Uterus (tissue), 4 donors: ENCODE results near the gene STX1B. TPM values are rescaled to one million over a fixed set of nuclear protein-coding genes. Genes with fewer than 3 reads are reported as not detected.

ENCODE experiments used
- DNase-seq, 2 donors: peaks; one replicate each; pipeline ENCODE4 v3.0.0-alpha.2; 2019 to 2020
- H3K27ac ChIP-seq, 2 donors: fragments of 200-600 bp; sonication (generic); 1 replicate in 1 of 2; 2 replicates in 1 of 2; pipeline ENCODE4 v1.5.1; 2016 to 2018
- H3K27me3 ChIP-seq, 2 donors: fragments of 200-600 bp; sonication (generic); one replicate each; pipeline ENCODE4 v1.5.1; 2018 to 2019; ENCODE audit warnings: control low read depth in 1 of 2
- H3K36me3 ChIP-seq, 2 donors: fragments of 200-600 bp; sonication (generic); one replicate each; pipeline ENCODE4 v1.5.1; 2019; ENCODE audit warnings: control low read depth in 1 of 2
- H3K4me1 ChIP-seq, 2 donors: fragments of 200-600 bp; sonication (generic); one replicate each; pipeline ENCODE4 v1.5.1; 2018 to 2019; ENCODE audit warnings: control low read depth in 1 of 2
- H3K4me3 ChIP-seq, 2 donors: fragments of 200-600 bp; sonication (generic); 1 replicate in 1 of 2; 2 replicates in 1 of 2; pipeline ENCODE4 v1.5.1; 2018 to 2019; ENCODE audit warnings: mild to moderate bottlenecking in 1 of 2
- H3K9me3 ChIP-seq, 2 donors: fragments of 200-600 bp; sonication (generic); one replicate each; pipeline ENCODE4 v1.5.1; 2019; ENCODE audit warnings: control low read depth in 1 of 2
- CTCF ChIP-seq, 4 experiments: fragments of 200-600 bp in 2 of 4; fragments of 450-650 bp in 2 of 4; sonication (generic) in 2 of 4; IDR thresholded peaks; one replicate each; pipeline ENCODE4 v1.5.1; 2016 to 2019; ENCODE audit warnings: antibody characterized with exemption in 4 of 4, mild to moderate bottlenecking in 2 of 4, moderate library complexity in 1 of 4
- POLR2A ChIP-seq, 2 donors: fragments of 450-650 bp; IDR thresholded peaks; one replicate each; pipeline ENCODE4 v1.6.1; 2016; ENCODE audit warnings: antibody characterized with exemption in 2 of 2, mild to moderate bottlenecking in 1 of 2, moderate library complexity in 1 of 2
- intact Hi-C: fragments of 100-400 bp; cut with DNase I; formaldehyde crosslinking; loops from one replicate; pipeline ENCODE4 v1.15.1; 2023; ENCODE audit warnings: low total_unique reads
- total RNA-seq, 4 donors: library from RNA; depleted of rRNA in 3 of 4; stranded (reverse); fragments of >200 nt in 3 of 4; gene quantifications; one replicate each; pipeline versions ENCODE4 v1.1.0 to v1.2.4, GENCODE V29; 2014 to 2023
- donor health status: DM: yes; HTN: yes; CAD: no.

STX1B gene
- total RNA-seq, 4 donors from 2014 or later, result 0.88 to 2.6 (median 2.5) TPM

GRCh38 chr16:30989469-30990047, 20.9 kb downstream of the STX1B start:
- H3K9me3 ChIP-seq, result no peaks in the 10 kb centered on the region
- TF ChIP-seq POLR2A (IDR thresholded peaks at IDR 0.05), result no peak
- TF ChIP-seq CTCF (IDR thresholded peaks at IDR 0.05), result no peak
- H3K27me3 ChIP-seq, result no peaks in the 10 kb centered on the region
- intact Hi-C loops, result loop anchor here (10.0 kb wide), 1 partner anchor 455 kb away; the partner anchor contains the start of gene ZNF843
- DNase-seq, result no peak
- no peak overlapping the region for H3K27ac ChIP-seq
- H3K4me3 ChIP-seq, result no peak overlapping the region
- no peaks in the 10 kb centered on the region for H3K36me3 ChIP-seq
- peaks cover 0 to 7% of the 10 kb centered on the region in 2 donors for H3K4me1 ChIP-seq

- Histone ChIP-seq H3K4me1 (peaks cover 0 to 7% of the 10 kb centered on the region in 2 donors), H3K36me3 (no peaks in the 10 kb centered on the region), H3K4me3 (no peak overlapping the region), H3K27me3 (no peaks in the 10 kb centered on the region), H3K27ac (no peak overlapping the region), H3K9me3 (no peaks in the 10 kb centered on the region)
- TF ChIP-seq CTCF (IDR thresholded peaks at IDR 0.05) (no peak), POLR2A (IDR thresholded peaks at IDR 0.05) (no peak)
- intact Hi-C loops, result loop anchor here (10.0 kb wide), 1 partner anchor 457 kb away; the partner anchor contains the start of gene ZNF843
- no peak for DNase-seq
These were observed 22.8 kb downstream of the STX1B start for GRCh38 chr16:30987581-30988190.

GRCh38 chr16:30986129-30986991, 24.1 kb downstream of the STX1B start:
- H3K36me3 ChIP-seq, result no peaks in the 10 kb centered on the region
- DNase-seq, result no peak
- no peaks in the 10 kb centered on the region for H3K27me3 ChIP-seq
- H3K4me1 ChIP-seq, result peaks cover 0 to 7% of the 10 kb centered on the region in 2 donors
- H3K4me3 ChIP-seq, result no peak overlapping the region
- H3K9me3 ChIP-seq, result no peaks in the 10 kb centered on the region
- no peak overlapping the region for H3K27ac ChIP-seq
- intact Hi-C loops, result loop anchor here (10.0 kb wide), 1 partner anchor 458 kb away; the partner anchor contains the start of gene ZNF843
- TF ChIP-seq POLR2A (IDR thresholded peaks at IDR 0.05) (no peak), CTCF (IDR thresholded peaks at IDR 0.05) (no peak)

- peak; percentile 31 to 37 for DNase-seq
These were observed 24.9 kb downstream of the STX1B start for GRCh38 chr16:30985401-30986128.

More at GRCh38 chr16:30985401-30986128, 24.9 kb downstream of the STX1B start:
- Histone ChIP-seq H3K27ac (peak overlapping the region; percentile 67 to 71), H3K27me3 (no peaks in the 10 kb centered on the region), H3K4me1 (peaks cover 0 to 7% of the 10 kb centered on the region in 2 donors), H3K4me3 (peak overlapping the region; percentile 33 to 46), H3K9me3 (no peaks in the 10 kb centered on the region), H3K36me3 (no peaks in the 10 kb centered on the region)
- TF ChIP-seq POLR2A (IDR thresholded peaks at IDR 0.05) (no peak), CTCF (IDR thresholded peaks at IDR 0.05) (peak in 1 of 4 experiments; percentile 13)
- intact Hi-C loops, result loop anchor here (10.0 kb wide), 1 partner anchor 459 kb away; the partner anchor contains the start of gene ZNF843
